Heart right ventricle (tissue), 16 donors: ENCODE measurements around the gene LIN28B. TPM values are rescaled to one million over a fixed set of nuclear protein-coding genes. Genes with fewer than 3 reads are reported as not detected.
"Not testable (repeated sequence)": the region's sequence is repeated elsewhere in the genome, so short reads cannot be mapped to it uniquely, and the experiment has no call there.

Experiments
- ATAC-seq, 8 donors: fragments of 200-7000 bp; cut with Tn5 transposase; one replicate each; pipeline ENCODE4 v1.9.1; 2020; ENCODE audit warnings: mild to moderate bottlenecking in 8 of 8, moderate library complexity in 8 of 8, moderate number of reproducible peaks in 1 of 8
- DNase-seq, 2 donors: peaks; one replicate each; pipeline ENCODE4 v3.0.0-alpha.2; 2020
- H3K27ac ChIP-seq, 10 donors: fragments of 200-600 bp; sonication (generic) in 2 of 10; one replicate each; pipeline versions ENCODE4 v1.5.0 to v1.8.0; 2020 to 2022; ENCODE audit warnings: mild to moderate bottlenecking in 3 of 10
- H3K27me3 ChIP-seq, 7 donors: fragments of 200-600 bp; one replicate each; pipeline ENCODE4 v1.8.0; 2021 to 2022; ENCODE audit warnings: mild to moderate bottlenecking in 2 of 7
- H3K36me3 ChIP-seq, 9 donors: fragments of 200-600 bp; sonication (generic) in 1 of 9; one replicate each; pipeline versions ENCODE4 v1.5.0 to v1.8.0; 2020 to 2022; ENCODE audit warnings: mild to moderate bottlenecking in 2 of 9
- H3K4me1 ChIP-seq, 9 donors: fragments of 200-600 bp; sonication (generic) in 1 of 9; one replicate each; pipeline versions ENCODE4 v1.5.0 to v1.8.0; 2020 to 2022; ENCODE audit warnings: mild to moderate bottlenecking in 4 of 9
- H3K4me3 ChIP-seq, 10 donors: fragments of 200-600 bp; sonication (generic) in 2 of 10; one replicate each; pipeline versions ENCODE4 v1.5.0 to v1.8.0; 2020 to 2022; ENCODE audit warnings: mild to moderate bottlenecking in 7 of 10, moderate library complexity in 2 of 10
- H3K9me3 ChIP-seq, 11 donors: fragments of 200-600 bp in 10 of 11; sonication (generic) in 2 of 11; one replicate each; pipeline versions ENCODE4 v1.5.0 to v1.8.0; 2013 to 2022; ENCODE audit warnings: mild to moderate bottlenecking in 2 of 11, control low read depth in 1 of 11, moderate library complexity in 1 of 11
- CTCF ChIP-seq, 9 donors: fragments of 200-600 bp; sonication (generic) in 2 of 9; IDR thresholded peaks; one replicate each; pipeline versions ENCODE4 v1.5.0 to v1.8.0; 2021 to 2022; ENCODE audit warnings: antibody characterized with exemption in 9 of 9, mild to moderate bottlenecking in 5 of 9, moderate library complexity in 1 of 9
- WGBS, 2 donors: extraction: QIAGEN DNeasy Blood & Tissue Kit; methylation state at CpG; one replicate each; pipeline ENCODE4 v1.1.7; 2013; ENCODE audit warnings: inconsistent platforms in 1 of 2; 5-methylcytosine and 5-hydroxymethylcytosine counted together
- intact Hi-C, 10 donors: fragments of 100-400 bp; cut with DNase I; formaldehyde crosslinking; loops; one replicate each; pipeline versions ENCODE4 v1.11.1 to v1.14.2; 2022
- polyA plus RNA-seq, 2 donors: library from polyadenylated mRNA; stranded (reverse); fragments of 200-250 nt; gene quantifications; one replicate each; pipeline ENCODE4 v1.2.3, GENCODE V29; 2013
- total RNA-seq, 10 donors: library from RNA; stranded (reverse); fragmentation: NEBNext Ultra II Directional in 3 of 10; extraction: Animal tissue kit (Norgen Biotek cat#: 25700) in 3 of 10; gene quantifications; one replicate each; pipeline versions ENCODE4 v1.2.1 to v1.2.4, GENCODE V29; 2021 to 2023
- donor health status: Arrhythmogenic right ventricular cardiomyopathy.
- donor health status: ischemic (EF 13 %, LVEDD 7.1; RV severe dilation, severe dysfunction).
- donor health status: healthy with polysubstance abuse.
- donor health status: DM: no; HTN: yes; CAD: no.
- donor health status: DM: no; HTN: no; CAD: no.
- donor health status: ischemic (EF 25% LVEDD 6.9; RV normal size, moderate dysfunction).
- donor health status: ischemic (EF 25% LVEDD 5.7; RV mildly dilated, moderate dysfunction).
- donor health status: healthy.
- donor health status: DM: yes; HTN: yes; CAD: no.
- donor health status: Ischemic cardiomyopathy.
- donor health status: ischemic (EF 35%, LVEDD 5.7; RV mildly dilated, moderate dysfunction).
- donor health status: nonischemic (EF 11% LVEDD 7.7; RV severe dilation, severe dysfunction).
- donor health status: DM: yes; HTN: yes; CAD: no.
- donor health status: PGD.
- donor health status: ischemic (EF 29% LVEDD 5.4; RV normal size, mild dysfunction).
- donor health status: nonischemic (EF 23%, LVEDD 6.1; RV moderate dilation, normal function).

Gene LIN28B
- total and polyA plus RNA-seq, 12 donors = not detected

- H3K27ac ChIP-seq = no peak overlapping the region
- ATAC-seq = no peak
These were observed 29.7 kb downstream of the LIN28B start for GRCh38 chr6:104986625-104987024.

GRCh38 chr6:104987218-104987617, 30.3 kb downstream of the LIN28B start:
- TF ChIP-seq CTCF (IDR thresholded peaks at IDR 0.05) = no peak
- intact Hi-C loops = no loop called here
- no peak for DNase-seq
- ATAC-seq = no peak
- Histone ChIP-seq H3K4me1 (no peaks in the 10 kb centered on the region), H3K27me3 (no peaks in the 10 kb centered on the region), H3K36me3 (no peaks in the 10 kb centered on the region), H3K27ac (no peak overlapping the region), H3K4me3 (no peak overlapping the region), H3K9me3 (no peaks in the 10 kb centered on the region)
- 93 to 98% methylated on average over 3 of the region's 3 CpGs for WGBS, 2 donors

More at GRCh38 chr6:104986625-104987024, 29.7 kb downstream of the LIN28B start:
- Histone ChIP-seq H3K4me3 (no peak overlapping the region), H3K36me3 (no peaks in the 10 kb centered on the region), H3K4me1 (no peaks in the 10 kb centered on the region), H3K9me3 (no peaks in the 10 kb centered on the region), H3K27me3 (no peaks in the 10 kb centered on the region)
- WGBS, 2 donors = 69 to 77% methylated on average over 3 of the region's 3 CpGs
- DNase-seq = no peak
- intact Hi-C loops = no loop called here
- no peak for TF ChIP-seq CTCF (IDR thresholded peaks at IDR 0.05)

GRCh38 chr6:104990085-104990484, 33.2 kb downstream of the LIN28B start:
- Histone ChIP-seq H3K4me3 (no peak overlapping the region), H3K27me3 (no peaks in the 10 kb centered on the region), H3K36me3 (no peaks in the 10 kb centered on the region), H3K4me1 (no peaks in the 10 kb centered on the region), H3K9me3 (no peaks in the 10 kb centered on the region), H3K27ac (no peak overlapping the region)
- no peak for TF ChIP-seq CTCF (IDR thresholded peaks at IDR 0.05)
- ATAC-seq = no peak
- no peak for DNase-seq
- 96% methylated on average over 1 of the region's 1 CpG for WGBS, 2 donors
- intact Hi-C loops = no loop called here

- WGBS, 2 donors = 95% methylated on average over 26 to 37 of the region's 37 CpGs
- H3K27ac ChIP-seq, DNase-seq, H3K9me3 ChIP-seq, intact Hi-C loops, H3K4me3 ChIP-seq, H3K27me3 ChIP-seq, ATAC-seq, H3K4me1 ChIP-seq, H3K36me3 ChIP-seq: not testable (repeated sequence)
These were observed 34.2 kb downstream of the LIN28B start for GRCh38 chr6:104991062-104991461.

- ATAC-seq, H3K27ac ChIP-seq, H3K4me3 ChIP-seq, H3K36me3 ChIP-seq, H3K27me3 ChIP-seq, DNase-seq, H3K4me1 ChIP-seq, H3K9me3 ChIP-seq, intact Hi-C loops: not testable (repeated sequence)
- WGBS, 2 donors = 92 to 94% methylated on average over 7 of the region's 7 CpGs
These were observed 36.7 kb downstream of the LIN28B start for GRCh38 chr6:104993576-104993975.
